Body of pancreas (tissue), 4 donors: ENCODE results near the gene DCLK3. TPM values are rescaled to one million over a fixed set of nuclear protein-coding genes. Genes with fewer than 3 reads are reported as not detected.
A peak's percentile ranks its signal among the peaks of the same experiment; 100 is the strongest.

Experiments
- ATAC-seq: fragments of 150-250 bp; one replicate; pipeline ENCODE4 v1.9.1; 2016
- DNase-seq, 4 donors: peaks; one replicate each; pipeline ENCODE4 v3.0.0-alpha.2; 2019
- H3K27ac ChIP-seq, 4 donors: fragments of 200-600 bp; sonication (generic); 1 replicate in 3 of 4; 2 replicates in 1 of 4; pipeline versions ENCODE4 v1.5.1 to v1.6.1; 2016 to 2019; ENCODE audit warnings: mild to moderate bottlenecking in 1 of 4, mixed read lengths in 1 of 4, moderate library complexity in 1 of 4
- H3K27me3 ChIP-seq, 2 donors: fragments of 200-600 bp; sonication (generic); one replicate each; pipeline ENCODE4 v1.6.0; 2016; ENCODE audit warnings: mild to moderate bottlenecking in 1 of 2
- H3K36me3 ChIP-seq, 2 donors: fragments of 200-600 bp; sonication (generic); replicated peaks in 1 of 2; 2 replicates each; pipeline ENCODE4 v1.5.1; 2016; ENCODE audit warnings: low read depth in 2 of 2; ENCODE audit not compliant: insufficient read depth in 1 of 2
- H3K4me1 ChIP-seq: fragments of 200-600 bp; sonication (generic); one replicate; pipeline ENCODE4 v1.6.0; 2016
- H3K4me3 ChIP-seq, 2 donors: fragments of 200-600 bp; sonication (generic); 1 replicate in 1 of 2; 2 replicates in 1 of 2; pipeline ENCODE4 v1.5.1; 2016 to 2019
- H3K9me3 ChIP-seq, 3 donors: fragments of 200-600 bp; sonication (generic); 1 replicate in 2 of 3; 2 replicates in 1 of 3; pipeline ENCODE4 v1.5.1; 2016
- POLR2A ChIP-seq, 3 donors: fragments of 450-650 bp; IDR thresholded peaks; one replicate each; pipeline ENCODE4 v1.6.1; 2016; ENCODE audit warnings: antibody characterized with exemption in 3 of 3, mild to moderate bottlenecking in 2 of 3
- WGBS, 2 donors: methylation state at CpG; one replicate each; pipeline ENCODE4 v1.1.5; 2017; 5-methylcytosine and 5-hydroxymethylcytosine counted together
- intact Hi-C: fragments of 100-400 bp; cut with DNase I; formaldehyde crosslinking; loops from one replicate; pipeline ENCODE4 v1.15.1; 2023
- total RNA-seq, 2 donors: library from RNA; depleted of rRNA; stranded (reverse); fragments of >200 nt; gene quantifications; one replicate each; pipeline ENCODE4 v1.1.0, GENCODE V29; 2016
- TF ChIP-seq, protein P1 (sequence below), 7 experiments: fragments of 450-650 bp in 4 of 7; fragments of 200-600 bp in 3 of 7; sonication (generic) in 3 of 7; IDR thresholded peaks; one replicate each; pipeline ENCODE4 v1.5.1; 2016 to 2019; ENCODE audit warnings: antibody characterized with exemption in 7 of 7

Gene DCLK3
- total RNA-seq, 2 donors from 2014 or later: not detected

DNA sequence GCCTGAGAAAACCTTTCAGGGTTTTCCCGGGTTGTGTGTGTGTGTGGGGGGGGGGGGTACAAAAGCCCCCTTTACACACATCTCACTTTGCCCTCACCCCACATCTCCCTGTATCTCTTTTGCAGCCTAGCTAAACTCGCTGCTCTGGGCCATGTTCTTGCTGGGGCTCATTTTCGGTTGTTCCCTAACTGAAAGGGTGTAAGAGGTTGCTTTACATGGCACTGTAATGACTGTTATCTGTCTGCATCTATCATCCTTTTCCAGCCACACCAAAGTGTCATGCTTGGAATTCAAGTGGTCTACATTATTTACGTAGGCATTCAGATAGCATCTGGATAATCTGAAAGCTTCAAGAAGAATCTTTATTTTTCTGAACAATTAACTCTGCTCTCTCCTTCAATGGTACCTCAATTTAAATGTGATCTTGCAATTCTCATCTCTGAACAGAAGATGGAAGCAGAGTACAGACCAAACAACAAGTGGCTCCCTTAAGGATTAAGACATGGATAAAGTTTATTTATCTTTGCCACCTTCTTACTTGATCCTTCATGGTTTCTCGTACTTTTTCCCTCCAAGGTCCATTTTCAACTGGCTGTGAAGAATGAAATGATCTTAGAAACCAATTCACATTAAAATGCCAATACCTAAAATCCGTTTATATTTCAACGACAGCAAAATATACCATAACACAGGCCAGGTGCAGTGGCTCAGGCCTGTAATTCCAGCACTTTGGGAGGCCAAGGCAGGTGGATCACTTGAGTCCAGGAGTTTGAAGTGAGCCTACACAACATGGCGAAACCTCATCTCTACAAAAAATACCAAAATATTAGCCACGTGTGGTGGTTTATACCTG lies 34.9 kb downstream of the DCLK3 start:
- no peaks in the 10 kb centered on the region for H3K27me3 ChIP-seq
- ATAC-seq (peak; percentile 67), DNase-seq (no peak)
- TF ChIP-seq POLR2A (IDR thresholded peaks at IDR 0.05): no peak
- TF ChIP-seq, protein P1, sequence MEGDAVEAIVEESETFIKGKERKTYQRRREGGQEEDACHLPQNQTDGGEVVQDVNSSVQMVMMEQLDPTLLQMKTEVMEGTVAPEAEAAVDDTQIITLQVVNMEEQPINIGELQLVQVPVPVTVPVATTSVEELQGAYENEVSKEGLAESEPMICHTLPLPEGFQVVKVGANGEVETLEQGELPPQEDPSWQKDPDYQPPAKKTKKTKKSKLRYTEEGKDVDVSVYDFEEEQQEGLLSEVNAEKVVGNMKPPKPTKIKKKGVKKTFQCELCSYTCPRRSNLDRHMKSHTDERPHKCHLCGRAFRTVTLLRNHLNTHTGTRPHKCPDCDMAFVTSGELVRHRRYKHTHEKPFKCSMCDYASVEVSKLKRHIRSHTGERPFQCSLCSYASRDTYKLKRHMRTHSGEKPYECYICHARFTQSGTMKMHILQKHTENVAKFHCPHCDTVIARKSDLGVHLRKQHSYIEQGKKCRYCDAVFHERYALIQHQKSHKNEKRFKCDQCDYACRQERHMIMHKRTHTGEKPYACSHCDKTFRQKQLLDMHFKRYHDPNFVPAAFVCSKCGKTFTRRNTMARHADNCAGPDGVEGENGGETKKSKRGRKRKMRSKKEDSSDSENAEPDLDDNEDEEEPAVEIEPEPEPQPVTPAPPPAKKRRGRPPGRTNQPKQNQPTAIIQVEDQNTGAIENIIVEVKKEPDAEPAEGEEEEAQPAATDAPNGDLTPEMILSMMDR (IDR thresholded peaks at IDR 0.05): peak; percentile 44 to 86 (median 80)
- H3K9me3 ChIP-seq: no peaks in the 10 kb centered on the region
- H3K4me3 ChIP-seq: no peak overlapping the region
- H3K36me3 ChIP-seq: no peaks in the 10 kb centered on the region
- intact Hi-C loops: loop anchor here (5.0 to 10.0 kb wide), 3 partner anchors 138 to 485 kb away; no protein-coding TSS in a partner anchor
- 35 to 37% methylated on average over 9 of the region's 9 CpGs for WGBS, 2 donors
- H3K27ac ChIP-seq: no peak overlapping the region
- no peaks in the 10 kb centered on the region for H3K4me1 ChIP-seq

DNA sequence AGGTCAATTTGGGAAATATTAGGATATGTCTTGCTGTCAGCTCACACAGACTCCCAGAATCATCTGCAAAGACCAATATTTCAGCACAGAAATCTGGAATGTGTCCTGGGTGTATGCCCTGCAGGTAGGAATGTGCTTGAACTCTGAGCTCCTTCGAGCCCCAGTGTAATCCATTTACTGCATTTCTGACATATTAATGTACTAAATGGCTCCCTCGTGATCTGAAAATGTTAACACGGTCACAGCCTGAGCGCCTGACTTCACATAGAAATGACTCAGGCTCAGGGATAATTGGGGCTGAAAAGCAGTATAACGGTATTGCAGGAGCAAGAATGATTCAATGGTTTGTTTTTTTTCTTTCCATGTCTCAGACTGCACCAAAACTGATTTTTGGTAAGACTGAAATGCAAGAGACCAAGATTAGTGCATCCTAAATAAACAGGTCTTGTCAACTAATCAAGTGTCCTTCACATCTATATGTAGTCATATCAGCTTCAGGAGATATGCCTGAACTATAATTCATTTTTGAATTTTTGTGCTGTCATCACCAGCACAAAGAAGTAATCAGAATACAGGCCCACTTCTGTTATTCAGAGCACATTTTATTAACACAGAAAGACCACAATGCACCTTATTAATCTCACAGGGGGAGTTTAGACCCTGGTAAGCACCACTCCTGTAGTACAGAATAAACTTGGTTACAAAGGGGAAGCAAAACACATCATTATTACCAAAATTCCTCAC lies 49.8 kb downstream of the DCLK3 start:
- H3K4me1 ChIP-seq: no peaks in the 10 kb centered on the region
- H3K9me3 ChIP-seq: no peaks in the 10 kb centered on the region
- 51 to 53% methylated on average over 5 of the region's 5 CpGs for WGBS, 2 donors
- TF ChIP-seq, protein P1 (IDR thresholded peaks at IDR 0.05): no peak
- no peak for TF ChIP-seq POLR2A (IDR thresholded peaks at IDR 0.05)
- DNase-seq: no peak
- no peaks in the 10 kb centered on the region for H3K36me3 ChIP-seq
- H3K27ac ChIP-seq: no peak overlapping the region
- ATAC-seq: no peak
- H3K27me3 ChIP-seq: no peaks in the 10 kb centered on the region
- intact Hi-C loops: no loop called here
- no peak overlapping the region for H3K4me3 ChIP-seq

DNA sequence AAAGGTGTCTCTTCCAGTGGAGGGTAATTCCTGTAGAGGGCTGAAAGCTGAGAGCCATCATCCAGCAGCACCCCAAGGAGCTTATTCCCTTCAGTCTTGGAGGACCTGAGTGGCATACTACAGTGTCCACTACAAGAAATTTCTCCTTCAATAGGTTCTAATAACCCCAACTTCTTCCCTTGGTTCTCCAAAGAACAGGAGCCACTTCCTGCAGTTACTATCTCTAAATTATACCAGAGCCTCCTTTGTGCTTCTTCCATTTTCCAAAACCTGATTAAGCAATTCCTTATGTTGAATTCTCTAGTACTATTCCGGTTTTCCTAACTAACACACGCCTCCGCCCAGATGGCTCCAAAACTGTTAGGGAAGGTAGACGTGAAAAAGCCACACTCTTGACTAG lies 50.4 kb downstream of the DCLK3 start:
- intact Hi-C loops: no loop called here
- 87 to 92% methylated on average over 4 of the region's 4 CpGs for WGBS, 2 donors
- Histone ChIP-seq H3K4me1 (no peaks in the 10 kb centered on the region), H3K4me3 (no peak overlapping the region), H3K9me3 (no peaks in the 10 kb centered on the region), H3K27ac (no peak overlapping the region), H3K27me3 (no peaks in the 10 kb centered on the region), H3K36me3 (no peaks in the 10 kb centered on the region)
- TF ChIP-seq, protein P1 (IDR thresholded peaks at IDR 0.05): no peak
- TF ChIP-seq POLR2A (IDR thresholded peaks at IDR 0.05): no peak
- ATAC-seq (no peak), DNase-seq (no peak)

DNA sequence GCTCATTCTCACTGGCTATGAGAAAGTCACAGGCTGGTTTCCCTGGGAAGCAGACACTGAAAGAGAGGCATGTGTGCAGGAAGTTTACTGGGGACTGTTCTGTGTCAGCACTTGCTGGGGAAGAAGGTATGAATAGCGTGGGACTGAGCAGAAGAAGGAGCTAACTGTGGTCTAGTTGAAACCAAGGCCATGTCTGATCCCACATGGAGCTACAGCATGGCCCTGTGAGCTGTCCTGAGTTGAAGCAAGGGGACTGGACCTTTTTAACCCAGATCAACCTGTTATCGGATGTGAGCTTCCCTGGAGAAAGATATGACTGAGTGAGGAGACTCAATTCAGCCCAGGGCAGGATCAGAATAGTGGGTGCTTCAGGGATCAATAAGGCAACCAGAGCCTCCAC lies 53.7 kb downstream of the DCLK3 start:
- no peak for TF ChIP-seq POLR2A (IDR thresholded peaks at IDR 0.05)
- TF ChIP-seq, protein P1 (IDR thresholded peaks at IDR 0.05): no peak
- no peaks in the 10 kb centered on the region for H3K4me1 ChIP-seq
- no peaks in the 10 kb centered on the region for H3K27me3 ChIP-seq
- no peak for ATAC-seq
- H3K9me3 ChIP-seq: no peaks in the 10 kb centered on the region
- no peak overlapping the region for H3K27ac ChIP-seq
- H3K4me3 ChIP-seq: no peak overlapping the region
- DNase-seq: no peak
- no peaks in the 10 kb centered on the region for H3K36me3 ChIP-seq
- intact Hi-C loops: no loop called here
- WGBS, 2 donors: 38 to 55% methylated on average over 2 of the region's 2 CpGs
